Glomerular visceral epithelial cell (primary cell): Measurements from ENCODE around the gene EIF4EBP2.

Experiments used
- DNase-seq: peaks from one replicate; pipeline ENCODE4 v3.0.0-alpha.2; 2016; ENCODE audit errors: extremely low spot score

Gene EIF4EBP2

DNA sequence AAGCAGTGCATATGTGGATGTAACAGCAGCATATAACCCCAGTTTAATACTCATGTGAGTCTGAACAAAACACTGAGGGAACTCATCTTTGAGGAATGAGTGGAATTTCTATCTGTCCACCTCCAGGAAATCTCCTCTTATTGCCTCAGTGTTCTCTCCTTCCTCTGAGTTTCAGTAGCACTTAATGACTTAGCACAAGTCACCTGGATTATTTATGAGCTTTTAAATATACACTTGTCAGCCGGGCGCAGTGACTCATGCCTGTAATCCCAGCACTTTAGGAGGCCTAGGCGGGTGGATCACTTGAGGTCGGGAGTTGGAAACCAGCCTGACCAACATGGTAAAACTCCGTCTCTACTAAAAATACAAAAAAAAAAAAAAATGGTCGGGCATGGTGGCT, 25.8 kb upstream of the EIF4EBP2 start:
- DNase-seq, result peak; percentile 94

- no peak for DNase-seq
These were observed 24.3 kb upstream of the EIF4EBP2 start for GRCh38 chr10:70379581-70380176.

GRCh38 chr10:70380350-70381135, 23.4 kb upstream of the EIF4EBP2 start:
- no peak for DNase-seq

DNA sequence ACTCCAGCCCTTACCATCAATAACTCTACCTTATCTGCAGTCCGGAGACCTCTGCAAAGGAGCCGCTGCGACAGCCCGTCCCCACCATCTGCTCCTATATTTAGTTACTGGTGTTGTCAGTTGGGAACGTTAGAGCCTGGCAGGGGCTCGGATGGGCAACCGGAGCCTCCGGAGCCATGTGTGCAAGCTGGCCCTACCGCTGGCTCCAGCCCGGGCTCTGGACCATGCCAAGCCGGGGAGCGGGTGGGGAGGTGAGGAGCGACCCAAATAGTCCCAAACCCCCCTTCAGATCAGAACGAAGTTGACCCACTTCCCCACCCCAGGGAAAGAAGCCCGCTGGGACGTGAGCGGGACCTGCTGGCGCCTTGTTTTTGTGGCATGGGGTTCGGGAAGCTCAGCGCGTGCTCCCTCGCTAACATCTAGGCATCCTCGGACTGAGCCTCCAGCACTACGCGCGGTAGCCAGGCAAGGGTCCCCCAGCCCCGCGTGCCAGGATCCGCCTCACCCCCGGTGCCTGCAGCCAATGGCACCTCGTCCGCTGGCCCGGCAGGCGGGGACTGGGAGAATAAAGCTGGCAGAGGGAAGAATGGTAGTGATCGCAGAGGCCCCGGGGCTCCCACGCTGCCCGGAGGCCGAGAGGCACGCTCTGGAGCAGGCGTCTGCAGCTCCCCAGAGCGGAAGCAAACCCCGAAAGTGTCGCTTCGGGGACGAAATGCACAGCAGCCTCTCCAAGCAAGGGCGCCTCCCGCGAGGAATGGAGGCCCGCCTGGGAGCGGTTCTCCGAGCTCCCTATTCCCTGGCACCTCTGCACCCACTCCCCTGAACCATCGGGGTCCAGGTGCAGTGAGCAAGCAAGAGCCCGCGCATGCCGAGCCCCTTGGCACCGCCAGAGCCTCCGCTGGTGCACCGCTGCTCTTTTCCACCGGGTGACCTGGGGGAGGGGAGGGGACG, 22.2 kb upstream of the EIF4EBP2 start:
- DNase-seq, result peak; percentile 50

- no peak for DNase-seq
These were observed 12.3 kb upstream of the EIF4EBP2 start for GRCh38 chr10:70391654-70392053.

- DNase-seq, result no peak
These were observed 7.8 kb upstream of the EIF4EBP2 start for GRCh38 chr10:70396140-70396539.

GRCh38 chr10:70399177-70399576, 4.8 kb upstream of the EIF4EBP2 start:
- no peak for DNase-seq

DNA sequence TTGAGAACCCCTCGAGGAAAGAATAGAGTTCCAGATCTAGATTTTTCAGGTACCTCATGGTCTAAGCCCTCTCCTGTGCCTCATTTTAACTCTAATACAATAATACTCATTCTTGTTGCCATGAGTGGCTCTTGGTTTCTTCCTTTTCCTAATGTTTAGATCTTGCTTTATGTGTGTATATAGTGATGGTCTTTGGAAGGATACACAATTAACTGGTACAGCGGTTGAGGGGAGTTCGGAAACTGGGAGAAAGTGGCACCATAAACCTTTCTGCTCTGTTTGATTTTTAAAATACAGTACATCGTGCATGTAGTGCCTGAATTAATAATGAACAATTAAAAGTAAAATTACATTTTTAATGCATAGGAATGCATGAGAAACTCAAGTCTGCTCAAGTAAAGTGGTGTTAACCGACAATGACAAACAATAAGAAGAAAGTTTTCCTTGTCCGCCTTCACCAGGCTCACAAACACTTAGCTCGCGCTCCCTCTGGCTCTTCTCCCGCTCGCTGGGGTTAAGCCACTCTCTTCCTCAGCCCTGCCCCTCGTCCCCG, 386 bp upstream of the EIF4EBP2 start:
- DNase-seq, result no peak

DNA sequence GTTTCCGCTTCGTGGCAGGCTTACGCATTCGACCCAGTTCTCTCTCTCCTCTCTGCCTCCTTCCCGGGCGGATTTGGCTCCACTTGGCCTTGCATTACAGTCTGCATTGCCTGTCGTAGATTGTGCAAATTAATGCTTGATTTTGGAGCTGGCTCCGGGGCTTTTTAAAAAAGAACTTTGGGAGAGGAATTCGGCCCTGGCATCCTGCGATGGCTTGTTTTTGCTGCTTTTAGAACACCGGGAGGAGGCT, 767 bp downstream of the EIF4EBP2 start:
- DNase-seq, result no peak

DNA sequence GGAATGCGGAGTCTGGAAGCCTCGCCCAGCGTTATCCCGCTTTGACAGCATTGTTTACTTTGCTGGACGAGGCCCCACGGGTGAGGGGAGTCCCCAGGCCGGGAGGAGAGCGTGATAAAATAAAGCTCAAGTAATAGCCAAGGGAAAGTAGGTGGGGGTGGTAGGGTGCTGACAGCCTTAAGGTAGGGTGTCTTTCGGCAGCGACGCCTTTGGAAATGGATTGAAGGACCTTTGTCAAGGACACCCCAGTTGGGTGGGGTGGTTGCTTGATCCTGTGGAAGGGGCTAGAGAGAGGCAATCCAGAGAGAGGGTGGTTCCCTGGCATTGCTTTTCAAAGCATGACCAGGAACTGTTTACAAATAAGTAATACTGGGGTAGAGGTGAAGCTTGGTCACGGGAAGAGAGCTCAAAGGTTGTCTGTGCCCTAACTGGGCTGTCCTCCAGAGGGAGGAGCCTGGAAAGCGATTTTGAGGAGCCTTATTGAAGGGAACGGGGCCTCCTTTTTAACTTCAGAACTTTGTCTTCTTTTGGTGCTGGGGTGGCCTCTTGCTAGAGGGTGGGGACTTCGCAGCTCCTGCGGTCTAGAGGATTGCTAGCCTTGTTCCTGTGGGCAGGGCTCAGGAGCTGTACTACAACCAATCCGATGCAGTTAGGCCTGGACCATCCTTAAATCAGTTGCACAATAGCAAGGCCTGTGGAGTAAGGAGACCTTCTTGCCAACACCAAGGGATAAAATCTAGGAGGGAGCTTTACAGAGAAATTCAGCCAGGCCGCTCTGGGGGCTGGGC, 1.3 kb downstream of the EIF4EBP2 start:
- peak; percentile 79 for DNase-seq

DNA sequence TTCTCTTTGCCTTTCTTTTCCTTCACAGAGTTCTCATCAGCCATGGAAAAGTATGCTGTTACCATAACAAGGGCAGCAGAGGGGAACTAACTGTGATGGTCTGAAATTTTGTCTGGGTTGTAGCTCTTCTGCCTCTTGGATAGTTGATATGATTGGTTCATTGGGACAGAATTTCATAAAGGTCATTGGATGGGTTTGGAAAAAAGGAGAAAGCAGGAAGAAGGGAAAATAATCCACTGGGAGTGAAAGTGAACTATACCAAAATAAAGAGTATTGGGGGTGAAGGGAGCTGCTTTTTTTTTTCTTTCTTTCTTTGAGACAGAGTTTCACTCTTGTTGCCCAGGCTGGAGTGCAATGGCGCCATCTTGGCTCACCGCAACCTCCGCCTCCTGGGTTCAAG, 5.8 kb downstream of the EIF4EBP2 start:
- no peak for DNase-seq

GRCh38 chr10:70410608-70411007, 6.7 kb downstream of the EIF4EBP2 start:
- no peak for DNase-seq

DNA sequence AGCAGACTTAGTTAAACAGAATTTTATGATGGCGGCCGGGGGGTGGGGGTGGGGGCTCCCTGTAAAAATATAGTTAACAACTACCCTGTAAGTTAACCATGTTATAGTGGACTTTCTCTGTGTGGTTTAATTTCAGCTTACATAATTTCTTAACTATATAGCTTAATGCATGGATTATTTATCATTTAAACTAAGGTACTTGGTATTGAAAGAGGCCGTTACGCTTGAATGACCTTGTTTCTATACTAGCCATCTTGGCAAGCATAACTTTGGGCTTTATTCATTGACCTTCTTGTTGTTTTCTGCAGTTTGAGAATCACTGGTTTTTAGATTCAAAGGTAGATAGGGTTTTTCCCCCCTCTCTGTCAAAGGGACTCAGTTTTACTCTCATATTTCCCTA, 8.4 kb downstream of the EIF4EBP2 start:
- no peak for DNase-seq

- no peak for DNase-seq
These were observed 13.6 kb downstream of the EIF4EBP2 start for GRCh38 chr10:70417568-70417967.

GRCh38 chr10:70418229-70418628, 14.3 kb downstream of the EIF4EBP2 start:
- peak; percentile 18 for DNase-seq

DNA sequence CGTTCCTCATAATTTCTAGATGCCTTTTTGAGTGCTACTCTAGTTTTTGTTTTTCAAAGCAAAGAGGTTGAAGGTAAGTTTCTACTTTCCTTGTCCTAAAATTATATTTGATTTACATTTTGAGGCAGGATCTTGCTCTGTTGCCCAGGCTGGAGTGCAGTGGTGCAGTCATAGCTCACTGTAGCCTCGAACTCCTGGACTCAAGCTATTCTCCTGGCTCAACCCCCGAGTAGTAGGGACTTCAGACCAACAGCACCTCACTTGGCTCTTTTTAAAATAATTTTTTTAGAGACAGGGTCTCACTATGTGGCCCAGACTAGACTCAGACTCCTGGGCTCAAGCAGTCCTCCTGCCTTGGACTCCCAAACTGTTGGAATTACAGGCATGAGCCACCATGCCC, 14.8 kb downstream of the EIF4EBP2 start:
- DNase-seq, result no peak

- no peak for DNase-seq
These were observed 20.4 kb downstream of the EIF4EBP2 start for GRCh38 chr10:70424320-70424719.

GRCh38 chr10:70425096-70425495, 21.2 kb downstream of the EIF4EBP2 start:
- no peak for DNase-seq

DNA sequence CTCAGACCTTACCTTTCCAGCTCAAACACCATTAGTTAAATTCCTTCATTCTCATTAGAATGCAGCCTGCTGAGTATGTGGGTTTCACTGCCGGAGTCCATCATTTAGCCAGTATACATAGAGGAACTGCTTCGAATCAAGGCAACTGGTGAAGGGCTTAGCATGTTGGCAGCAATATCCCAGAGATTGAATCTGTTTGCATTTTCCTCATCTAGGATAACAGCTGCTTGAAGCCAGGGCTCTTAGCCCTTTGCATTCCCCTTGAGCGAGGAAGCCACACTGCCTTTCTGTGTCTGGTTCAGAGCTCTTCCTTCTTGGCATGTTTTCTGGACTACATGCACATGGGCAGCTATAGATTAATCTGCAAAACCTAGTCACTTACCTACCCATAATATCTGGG, 22.9 kb downstream of the EIF4EBP2 start:
- no peak for DNase-seq

- DNase-seq, result no peak
These were observed 26.8 kb downstream of the EIF4EBP2 start for GRCh38 chr10:70430493-70431445.
